Glomerular visceral epithelial cell (primary cell): ENCODE measurements around the gene SMYD1.

Experiments
- DNase-seq: peaks from one replicate; pipeline ENCODE4 v3.0.0-alpha.2; 2016; ENCODE audit errors: extremely low spot score

SMYD1 gene

GRCh38 chr2:88122141-88122884 is 54.7 kb downstream of the SMYD1 start:
- DNase-seq, result no peak

- DNase-seq, result no peak
These were observed 55.7 kb downstream of the SMYD1 start for GRCh38 chr2:88123164-88123974.

DNA sequence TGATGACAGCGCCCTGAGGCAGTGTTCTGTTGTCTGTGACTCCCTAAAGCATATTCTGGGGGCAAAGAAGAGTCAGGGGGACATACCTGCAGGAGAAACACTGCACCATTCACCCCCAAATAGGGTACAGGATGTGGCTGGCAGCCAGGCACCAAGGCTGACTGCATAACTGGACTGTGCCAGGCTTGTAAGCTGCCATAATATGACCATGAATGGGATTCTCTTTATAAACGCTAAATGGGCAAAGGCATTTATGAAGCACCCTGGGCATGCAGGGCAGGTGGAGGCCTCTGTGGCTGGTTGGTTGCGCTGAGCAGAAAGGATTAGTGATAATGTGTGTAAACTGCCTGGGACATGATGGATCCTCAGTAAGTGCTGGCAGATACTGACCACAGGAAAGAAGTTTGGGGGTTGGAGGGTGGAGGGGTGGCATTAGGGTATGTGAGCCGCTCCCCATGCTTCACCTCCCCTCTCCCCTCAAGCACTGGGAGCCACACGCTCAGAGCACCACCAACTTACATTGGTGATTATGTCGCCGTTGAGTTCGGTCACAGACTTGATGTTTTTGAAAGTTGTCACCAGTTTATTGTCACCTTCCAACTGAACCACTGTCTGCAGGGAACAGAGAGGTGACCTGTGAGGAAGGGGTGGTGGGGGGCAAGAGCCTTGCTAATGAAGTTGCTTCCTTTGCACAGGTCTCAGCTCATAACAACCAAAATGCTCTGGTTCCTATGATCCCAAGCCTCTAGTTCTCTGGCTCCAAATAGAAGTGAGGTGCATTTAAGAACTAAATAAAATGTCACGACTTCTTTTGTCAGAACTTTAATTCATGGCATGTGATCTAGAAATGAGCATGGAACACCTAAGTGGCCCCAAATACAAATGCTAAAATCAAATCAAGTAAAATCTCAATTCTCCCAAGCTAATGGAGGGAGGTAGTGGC is 56.6 kb downstream of the SMYD1 start:
- no peak for DNase-seq

DNA sequence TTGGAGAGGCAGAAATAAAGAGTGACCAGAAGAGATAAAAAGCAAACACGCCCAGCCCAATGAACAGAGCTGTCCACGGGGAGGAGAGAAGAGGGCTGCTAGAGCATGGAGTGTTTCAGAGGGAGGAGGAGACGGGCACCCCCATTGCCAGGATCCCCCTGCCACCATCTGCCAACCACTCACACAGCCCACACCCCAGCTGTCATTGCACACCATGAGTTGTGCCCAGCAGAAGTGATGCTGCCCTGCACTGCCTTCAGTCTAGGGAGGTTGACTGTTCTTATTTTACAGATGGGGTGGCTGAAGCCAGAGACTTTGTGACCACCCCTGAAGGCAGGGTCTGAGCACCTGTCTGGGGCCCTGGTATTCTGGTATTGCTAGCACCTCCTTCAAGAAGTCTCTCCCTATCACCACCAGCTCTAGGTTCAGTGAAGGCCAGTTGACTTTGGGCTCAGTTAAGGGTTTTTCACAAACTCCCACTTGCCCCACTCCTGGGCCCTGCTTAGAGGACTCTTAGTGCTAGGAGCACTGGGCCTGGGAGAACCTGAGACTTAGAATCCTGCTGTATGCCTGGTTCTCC is 57.8 kb downstream of the SMYD1 start:
- no peak for DNase-seq

DNA sequence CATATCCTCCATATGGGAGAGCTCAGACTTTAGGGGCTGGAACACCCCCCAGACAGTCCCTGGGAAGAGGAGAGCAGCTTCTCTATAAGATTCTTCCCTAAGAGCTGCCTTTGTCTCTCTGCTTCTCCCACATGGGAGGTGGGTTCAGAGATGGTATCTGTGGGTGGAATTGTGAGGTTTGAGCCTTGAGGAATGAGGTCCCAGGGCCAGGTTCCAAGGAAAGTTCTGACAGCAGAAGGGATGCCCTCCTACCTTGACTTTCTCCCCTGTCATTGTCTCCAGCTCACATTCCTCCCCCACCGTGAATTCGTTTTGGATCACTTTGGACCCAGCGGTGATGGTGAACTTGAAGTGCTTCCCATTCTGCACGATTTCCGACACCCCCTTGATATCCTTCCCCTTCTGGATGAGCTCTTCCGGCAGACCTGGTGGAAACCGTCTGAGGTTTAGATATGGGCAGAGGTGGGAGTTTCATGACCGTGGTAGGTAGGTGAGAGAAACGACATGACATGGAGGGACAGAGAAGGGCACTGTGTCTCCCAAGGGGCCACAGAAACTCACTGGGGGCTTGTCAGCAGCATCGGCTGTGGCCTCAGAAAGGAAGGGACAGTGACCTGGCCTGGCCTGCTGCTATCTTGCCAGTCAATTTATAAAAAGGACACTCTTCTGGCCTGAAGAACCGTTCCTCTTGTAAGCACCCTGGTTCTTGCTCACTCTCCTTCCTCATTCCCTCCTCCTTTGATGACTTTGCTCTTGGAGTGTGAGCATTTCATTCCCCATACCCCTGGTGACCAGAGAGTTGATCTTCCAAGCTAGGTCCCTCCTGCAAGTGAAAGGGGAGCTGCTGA is 58.5 kb downstream of the SMYD1 start:
- no peak for DNase-seq

GRCh38 chr2:88126772-88127637 is 59.4 kb downstream of the SMYD1 start:
- DNase-seq, result no peak

DNA sequence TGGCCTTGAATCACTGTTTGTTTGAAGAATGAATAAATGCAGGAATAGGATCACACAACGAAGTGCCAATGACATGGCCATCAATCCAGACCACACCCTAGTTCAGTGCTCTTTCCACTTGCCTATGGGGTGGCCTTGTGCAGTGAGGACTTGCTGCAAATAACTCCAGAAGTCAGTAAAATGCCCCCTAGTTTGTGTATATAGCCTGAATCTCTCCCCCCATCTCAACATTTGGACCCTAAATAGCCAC is 59.9 kb downstream of the SMYD1 start:
- DNase-seq, result no peak

DNA sequence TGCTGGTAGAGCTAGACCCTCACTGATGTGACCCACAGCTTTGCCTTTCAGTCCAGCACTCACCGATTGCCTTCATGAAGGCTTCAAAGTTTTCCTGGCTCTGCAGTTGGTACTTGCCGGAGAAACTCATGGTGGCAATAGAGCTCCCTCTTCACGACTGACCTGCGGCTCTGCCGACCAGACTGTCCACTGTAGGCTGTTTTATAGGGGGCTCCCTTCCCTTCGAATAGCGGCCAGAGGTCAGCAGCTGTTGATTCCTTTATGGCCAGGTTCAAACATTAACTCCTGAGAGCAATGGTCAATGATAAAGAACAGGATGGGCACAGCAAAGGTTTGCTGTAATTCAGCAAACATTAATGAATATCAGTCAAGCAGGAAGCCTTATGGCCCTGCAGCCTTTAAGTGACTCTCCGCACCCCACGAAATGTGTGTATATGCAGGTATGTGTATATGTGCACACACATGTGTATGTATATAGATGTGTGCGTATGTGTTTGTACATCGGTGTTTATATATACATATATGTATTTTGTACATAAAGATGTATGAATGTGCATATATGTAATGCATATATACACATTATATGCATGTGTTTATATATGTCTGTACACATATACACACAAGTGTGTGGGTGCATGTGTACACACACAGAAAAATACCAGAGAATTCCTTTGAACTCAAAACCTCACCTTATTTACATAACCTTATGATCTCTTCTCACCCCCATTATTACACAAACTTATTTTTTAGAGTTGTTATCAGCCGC is 60.4 kb downstream of the SMYD1 start, which contains the start of gene FABP1:
Gene FABP1, minus strand, starts transcription at position 175 of the 766 bp plus-strand sequence. Its CDS starts 45 bp downstream, at position 130.
- DNase-seq, result no peak

DNA sequence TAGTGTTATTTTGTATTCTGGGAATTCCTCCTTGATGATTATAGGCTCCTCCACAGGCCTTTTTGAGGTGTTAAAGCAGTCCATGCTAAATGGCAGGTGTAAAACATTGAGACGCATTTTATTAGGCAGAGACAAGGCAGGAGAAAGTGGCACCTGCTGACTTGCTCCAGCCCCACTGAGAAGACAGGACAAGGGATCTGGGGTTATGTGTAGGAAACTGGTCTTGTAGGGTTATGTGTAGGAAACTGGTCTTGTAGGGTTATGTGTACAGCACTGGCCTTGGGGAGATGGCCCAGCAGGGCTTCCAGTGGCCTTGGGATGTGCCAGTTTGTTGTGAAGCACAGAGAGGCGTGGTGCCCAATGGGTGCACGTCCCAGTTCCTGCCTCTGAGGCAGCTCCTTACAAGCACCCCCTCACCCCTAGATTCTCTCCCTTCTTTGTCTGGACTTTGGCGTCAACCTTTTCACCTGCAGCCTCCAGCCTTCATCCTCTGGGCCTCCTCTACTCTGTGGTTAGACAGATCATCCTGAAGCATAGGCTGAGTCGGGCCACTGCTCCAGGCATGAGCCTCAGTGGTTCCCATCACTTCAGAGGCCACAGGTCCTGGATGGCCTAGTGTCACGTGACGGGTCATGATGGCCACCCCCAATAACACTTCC is 61.2 kb downstream of the SMYD1 start:
- no peak for DNase-seq

DNA sequence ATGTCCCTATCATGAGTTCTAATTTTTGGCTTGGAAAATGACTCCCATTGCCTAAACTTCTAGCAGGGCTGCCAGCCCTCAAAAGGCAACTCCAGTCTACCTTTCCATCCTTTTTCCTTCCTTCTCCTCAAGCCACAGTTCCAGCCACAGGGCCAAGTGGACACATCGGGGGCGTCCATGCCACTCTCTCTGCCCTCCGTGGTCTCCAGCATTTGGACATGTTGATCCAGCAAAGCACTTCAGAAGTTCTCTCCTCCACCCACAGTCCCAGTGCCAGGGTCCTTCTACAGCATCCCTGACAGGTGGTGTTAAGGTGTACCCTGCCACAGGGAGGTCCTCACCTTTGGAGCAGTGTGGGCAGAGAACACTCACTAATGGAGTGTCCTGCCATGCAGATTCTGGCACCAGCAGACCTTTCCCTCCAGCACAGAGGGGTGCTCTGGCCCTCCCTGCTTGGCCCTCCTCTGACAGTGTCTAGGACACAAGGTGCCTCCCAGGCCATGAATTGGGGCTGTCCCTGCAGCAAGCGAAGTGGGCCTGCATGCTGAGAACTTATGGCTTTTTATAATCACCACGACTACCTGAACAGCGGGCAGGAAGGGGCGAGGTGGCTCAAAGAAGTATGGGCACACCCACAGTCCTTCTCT is 61.8 kb downstream of the SMYD1 start:
- no peak for DNase-seq

DNA sequence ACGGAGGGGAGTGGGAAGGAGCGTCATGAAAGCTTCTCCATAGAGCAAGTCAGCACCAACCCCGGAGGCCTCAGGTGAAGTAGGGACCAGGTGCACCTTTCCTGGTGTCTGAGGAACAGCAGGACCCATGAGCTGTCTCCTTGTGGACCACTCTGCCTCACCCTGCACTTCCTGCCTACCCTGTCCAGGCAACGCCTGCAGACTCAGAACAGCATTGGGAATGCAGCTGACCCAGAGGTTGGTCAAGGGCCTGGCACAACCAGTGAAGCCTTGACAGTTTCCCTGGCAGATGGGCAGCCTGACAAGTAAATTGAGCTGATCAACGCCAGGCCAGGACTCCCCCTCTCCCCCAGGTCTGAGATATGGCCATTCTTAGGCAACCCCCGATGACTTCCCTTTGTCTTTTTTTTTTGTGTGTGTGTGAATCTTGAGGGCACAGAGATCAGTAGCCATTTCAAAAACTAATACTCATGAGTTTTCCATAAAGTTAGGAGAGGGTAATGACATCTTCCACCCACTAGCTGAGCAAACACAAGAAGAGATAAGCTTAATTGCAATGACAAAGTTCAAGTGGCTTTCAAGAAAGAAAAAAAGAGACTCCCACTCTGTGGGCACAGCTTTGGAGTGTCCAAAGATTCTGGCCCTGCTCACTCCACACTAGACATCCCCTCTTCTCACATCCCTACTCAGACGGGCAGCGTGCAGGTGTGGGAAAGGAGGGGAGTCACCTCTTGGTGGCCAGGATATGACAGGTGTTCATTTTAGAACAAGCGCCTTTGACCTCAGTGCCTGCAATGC is 63.8 kb downstream of the SMYD1 start:
- DNase-seq, result no peak

GRCh38 chr2:88131999-88132368 is 64.4 kb downstream of the SMYD1 start:
- DNase-seq, result no peak

DNA sequence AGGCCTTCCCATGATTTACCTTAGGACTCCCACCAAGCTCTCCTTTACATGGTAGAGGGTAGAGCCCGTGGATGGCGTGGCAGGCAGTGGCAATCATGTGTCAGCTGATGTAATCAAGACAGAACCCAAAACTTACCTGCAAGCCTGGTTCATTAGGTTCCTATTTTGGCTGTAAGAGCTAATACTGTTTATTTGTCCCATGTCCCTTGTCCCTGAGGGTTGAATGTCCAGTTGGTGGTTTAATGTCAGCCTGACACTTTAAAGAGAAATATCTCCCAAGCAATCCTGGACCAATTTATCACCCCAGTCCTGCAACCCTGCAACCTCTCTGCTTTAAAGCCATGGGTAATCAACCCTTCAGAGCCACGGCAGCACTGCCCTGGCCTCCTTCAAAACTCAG is 66.2 kb downstream of the SMYD1 start:
- DNase-seq, result no peak

- no peak for DNase-seq
These were observed 69.2 kb downstream of the SMYD1 start for GRCh38 chr2:88136817-88137216.

DNA sequence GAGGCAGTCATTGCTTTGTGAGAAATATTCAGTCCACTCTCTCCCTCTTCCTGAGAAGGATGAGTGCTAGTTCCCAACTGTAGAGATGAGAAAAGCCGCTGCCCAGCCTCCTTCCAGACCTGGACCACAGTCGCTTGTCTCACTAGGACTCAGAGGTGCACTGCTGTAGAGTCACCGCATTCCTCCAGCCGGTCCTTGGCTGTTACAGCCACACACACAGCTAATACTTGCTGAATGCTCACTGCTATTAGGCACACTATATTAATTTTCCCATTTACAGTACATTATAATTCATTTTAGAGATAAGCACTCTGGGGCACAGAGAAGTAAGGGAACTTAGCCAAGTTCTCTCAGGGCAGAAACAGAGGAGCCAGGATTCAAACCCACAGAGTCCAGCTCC is 70.2 kb downstream of the SMYD1 start:
- DNase-seq, result no peak

GRCh38 chr2:88139203-88139702 is 71.6 kb downstream of the SMYD1 start:
- no peak for DNase-seq

- no peak for DNase-seq
These were observed 72.2 kb downstream of the SMYD1 start for GRCh38 chr2:88139804-88140203.
